HEK293T (cell line): Measurements from ENCODE around the gene TAS2R31.

Source experiments
- BHLHE40 ChIP-seq: fragments of 450-650 bp; IDR thresholded peaks from 2 replicates; pipeline ENCODE4 v1.6.1; 2016; ENCODE audit warnings: mild to moderate bottlenecking, moderate library complexity, borderline replicate concordance
- FOXK2 ChIP-seq: fragments of 450-650 bp; IDR thresholded peaks from 2 replicates; pipeline ENCODE4 v1.6.1; 2016; ENCODE audit warnings: mild to moderate bottlenecking
- FOXM1 ChIP-seq: fragments of 450-650 bp; IDR thresholded peaks from 2 replicates; pipeline ENCODE4 v1.6.1; 2017; ENCODE audit warnings: mild to moderate bottlenecking, borderline replicate concordance
- HDGF ChIP-seq: fragments of 450-650 bp; IDR thresholded peaks from 2 replicates; pipeline ENCODE4 v1.6.1; 2017; ENCODE audit warnings: antibody characterized with exemption, borderline replicate concordance
- SUZ12 ChIP-seq: fragments of 450-650 bp; IDR thresholded peaks from 2 replicates; pipeline ENCODE4 v1.6.1; 2016; ENCODE audit warnings: mild to moderate bottlenecking
- ZNF384 ChIP-seq: fragments of 450-650 bp; IDR thresholded peaks from 2 replicates; pipeline ENCODE4 v1.6.1; 2016

GRCh38 chr12:11059784-11060183 is 28.6 kb upstream of the TAS2R31 start:
- no peak for TF ChIP-seq BHLHE40
- TF ChIP-seq ZNF384: no peak
- TF ChIP-seq HDGF: no peak
- TF ChIP-seq SUZ12: no peak
- no peak for TF ChIP-seq FOXK2
- TF ChIP-seq FOXM1: no peak
